A549 (cell line): ENCODE measurements around the gene MEI1.

Experiments used
- BHLHE40 ChIP-seq: IDR thresholded peaks from 2 replicates; pipeline ENCODE4 v1.6.1; 2012; ENCODE audit warnings: low read depth, low read length, inconsistent platforms
- CHD2 ChIP-seq: fragments of 150-350 bp; IDR thresholded peaks from 2 replicates; pipeline ENCODE4 v1.6.1; 2014; ENCODE audit warnings: low read length; ENCODE audit not compliant: partially characterized antibody
- CTCF ChIP-seq: fragments of >200 bp; sonication (Bioruptor Twin); formaldehyde crosslinking; IDR thresholded peaks from 3 replicates; pipeline ENCODE4 v1.5.1; 2016
- HDAC2 ChIP-seq: fragments of 200-600 bp; sonication (generic); IDR thresholded peaks from 2 replicates; pipeline ENCODE4 v1.6.1; 2016
- MYC ChIP-seq: IDR thresholded peaks from 2 replicates; pipeline ENCODE4 v1.6.1; 2012; ENCODE audit warnings: mild to moderate bottlenecking, inconsistent platforms, low read length, improper control_type of control experiment, borderline replicate concordance
- NPAS2 ChIP-seq: fragments of 250-450 bp; sonication (Bioruptor Pico); IDR thresholded peaks from 2 replicates; pipeline ENCODE4 v1.8.0; 2022; ENCODE audit warnings: mild to moderate bottlenecking, moderate library complexity, borderline replicate concordance
- PBX3 ChIP-seq: IDR thresholded peaks from 2 replicates; pipeline ENCODE4 v1.6.1; 2012
- POLR2A ChIP-seq: IDR thresholded peaks from 2 replicates; pipeline ENCODE4 v1.6.1; 2012; ENCODE audit warnings: mild to moderate bottlenecking, low read length
- RAD21 ChIP-seq, 2 experiments: fragments of >200 bp in 1 of 2; sonication (Bioruptor Twin) in 1 of 2; formaldehyde crosslinking in 1 of 2; IDR thresholded peaks in 1 of 2; conservative IDR thresholded peaks in 1 of 2; 2 replicates in 1 of 2; 3 replicates in 1 of 2; pipeline ENCODE4 v1.6.1; 2012 to 2018; ENCODE audit warnings: inconsistent platforms in 1 of 2
- SMC3 ChIP-seq: fragments of >200 bp; sonication (Bioruptor Twin); formaldehyde crosslinking; IDR thresholded peaks from 3 replicates; pipeline ENCODE4 v1.6.1; 2018; ENCODE audit warnings: inconsistent platforms
- TFCP2L1 ChIP-seq: fragments of 250-450 bp; sonication (Bioruptor Pico); IDR thresholded peaks from 2 replicates; pipeline ENCODE4 v1.5.0; 2021; ENCODE audit warnings: mild to moderate bottlenecking
- TF ChIP-seq, protein P1 (sequence below): IDR thresholded peaks from 2 replicates; pipeline ENCODE4 v1.6.1; 2012; ENCODE audit warnings: low read depth, borderline replicate concordance
- TF ChIP-seq, protein P2 (sequence below): fragments of 150-350 bp; IDR thresholded peaks from 2 replicates; pipeline ENCODE4 v1.6.1; 2014; ENCODE audit warnings: low read depth, mild to moderate bottlenecking, low read length
- TF ChIP-seq, protein P3 (sequence below): fragments of 450-650 bp; IDR thresholded peaks from 2 replicates; pipeline ENCODE4 v1.6.1; 2014; ENCODE audit warnings: antibody characterized with exemption

- no peak for TF ChIP-seq RAD21 (conservative IDR thresholded peaks at IDR 0.05 in 1 of 2, IDR thresholded peaks at IDR 0.05 in 1 of 2)
- TF ChIP-seq CTCF = no peak
- TF ChIP-seq POLR2A = no peak
- TF ChIP-seq, protein P1, sequence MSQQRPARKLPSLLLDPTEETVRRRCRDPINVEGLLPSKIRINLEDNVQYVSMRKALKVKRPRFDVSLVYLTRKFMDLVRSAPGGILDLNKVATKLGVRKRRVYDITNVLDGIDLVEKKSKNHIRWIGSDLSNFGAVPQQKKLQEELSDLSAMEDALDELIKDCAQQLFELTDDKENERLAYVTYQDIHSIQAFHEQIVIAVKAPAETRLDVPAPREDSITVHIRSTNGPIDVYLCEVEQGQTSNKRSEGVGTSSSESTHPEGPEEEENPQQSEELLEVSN = no peak
- TF ChIP-seq, protein P2, sequence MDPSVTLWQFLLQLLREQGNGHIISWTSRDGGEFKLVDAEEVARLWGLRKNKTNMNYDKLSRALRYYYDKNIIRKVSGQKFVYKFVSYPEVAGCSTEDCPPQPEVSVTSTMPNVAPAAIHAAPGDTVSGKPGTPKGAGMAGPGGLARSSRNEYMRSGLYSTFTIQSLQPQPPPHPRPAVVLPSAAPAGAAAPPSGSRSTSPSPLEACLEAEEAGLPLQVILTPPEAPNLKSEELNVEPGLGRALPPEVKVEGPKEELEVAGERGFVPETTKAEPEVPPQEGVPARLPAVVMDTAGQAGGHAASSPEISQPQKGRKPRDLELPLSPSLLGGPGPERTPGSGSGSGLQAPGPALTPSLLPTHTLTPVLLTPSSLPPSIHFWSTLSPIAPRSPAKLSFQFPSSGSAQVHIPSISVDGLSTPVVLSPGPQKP = no peak
- no peak for TF ChIP-seq HDAC2
- TF ChIP-seq PBX3 = no peak
- no peak for TF ChIP-seq CHD2
- TF ChIP-seq, protein P3, sequence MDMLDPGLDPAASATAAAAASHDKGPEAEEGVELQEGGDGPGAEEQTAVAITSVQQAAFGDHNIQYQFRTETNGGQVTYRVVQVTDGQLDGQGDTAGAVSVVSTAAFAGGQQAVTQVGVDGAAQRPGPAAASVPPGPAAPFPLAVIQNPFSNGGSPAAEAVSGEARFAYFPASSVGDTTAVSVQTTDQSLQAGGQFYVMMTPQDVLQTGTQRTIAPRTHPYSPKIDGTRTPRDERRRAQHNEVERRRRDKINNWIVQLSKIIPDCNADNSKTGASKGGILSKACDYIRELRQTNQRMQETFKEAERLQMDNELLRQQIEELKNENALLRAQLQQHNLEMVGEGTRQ = no peak
- TF ChIP-seq SMC3 = no peak
- no peak for TF ChIP-seq NPAS2
- no peak for TF ChIP-seq BHLHE40
- no peak for TF ChIP-seq MYC
- TF ChIP-seq TFCP2L1 (CRISPR knock-in tag) = no peak
These were observed 34.4 kb upstream of the MEI1 start for GRCh38 chr22:41664951-41665350.
